ENCODE measurements around the gene LHFPL6. TPM values are rescaled to one million over a fixed set of nuclear protein-coding genes. Genes with fewer than 3 reads are reported as not detected.

LHFPL6 gene
- total and polyA plus RNA-seq, 8 donors, result 50.5 to 113 (median 80.2) TPM

DNA sequence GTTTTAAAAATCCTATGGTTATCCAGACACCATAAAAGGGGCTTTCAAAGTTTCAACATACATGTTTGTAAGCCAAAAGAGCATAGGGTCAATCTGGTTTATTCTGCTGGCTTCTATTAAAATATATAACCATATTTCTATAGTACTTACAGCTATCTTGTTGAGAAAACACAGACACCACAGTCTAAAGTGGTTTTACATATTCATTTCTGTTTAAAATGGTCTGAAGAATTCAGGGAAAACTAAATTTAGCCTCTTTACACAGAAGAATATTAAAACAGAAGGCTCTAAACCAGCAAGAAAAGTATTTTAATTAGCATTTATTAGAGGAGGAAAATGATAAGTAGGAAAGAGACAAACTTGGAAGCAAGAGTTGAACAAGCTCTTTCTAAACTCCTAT is 203.9 kb downstream of the LHFPL6 start:
- Histone ChIP-seq H3K27ac (no peak overlapping the region), H3K27me3 (no peaks in the 10 kb centered on the region), H3K9me3 (no peaks in the 10 kb centered on the region), H3K4me3 (no peak overlapping the region), H3K36me3 (no peaks in the 10 kb centered on the region), H3K4me1 (no peaks in the 10 kb centered on the region)
- no peak for DNase-seq
- intact Hi-C loops (cut with DNase I), result no loop called here
- no peak for ATAC-seq
- TF ChIP-seq, protein P1, sequence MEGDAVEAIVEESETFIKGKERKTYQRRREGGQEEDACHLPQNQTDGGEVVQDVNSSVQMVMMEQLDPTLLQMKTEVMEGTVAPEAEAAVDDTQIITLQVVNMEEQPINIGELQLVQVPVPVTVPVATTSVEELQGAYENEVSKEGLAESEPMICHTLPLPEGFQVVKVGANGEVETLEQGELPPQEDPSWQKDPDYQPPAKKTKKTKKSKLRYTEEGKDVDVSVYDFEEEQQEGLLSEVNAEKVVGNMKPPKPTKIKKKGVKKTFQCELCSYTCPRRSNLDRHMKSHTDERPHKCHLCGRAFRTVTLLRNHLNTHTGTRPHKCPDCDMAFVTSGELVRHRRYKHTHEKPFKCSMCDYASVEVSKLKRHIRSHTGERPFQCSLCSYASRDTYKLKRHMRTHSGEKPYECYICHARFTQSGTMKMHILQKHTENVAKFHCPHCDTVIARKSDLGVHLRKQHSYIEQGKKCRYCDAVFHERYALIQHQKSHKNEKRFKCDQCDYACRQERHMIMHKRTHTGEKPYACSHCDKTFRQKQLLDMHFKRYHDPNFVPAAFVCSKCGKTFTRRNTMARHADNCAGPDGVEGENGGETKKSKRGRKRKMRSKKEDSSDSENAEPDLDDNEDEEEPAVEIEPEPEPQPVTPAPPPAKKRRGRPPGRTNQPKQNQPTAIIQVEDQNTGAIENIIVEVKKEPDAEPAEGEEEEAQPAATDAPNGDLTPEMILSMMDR (IDR thresholded peaks at IDR 0.05), result no peak

DNA sequence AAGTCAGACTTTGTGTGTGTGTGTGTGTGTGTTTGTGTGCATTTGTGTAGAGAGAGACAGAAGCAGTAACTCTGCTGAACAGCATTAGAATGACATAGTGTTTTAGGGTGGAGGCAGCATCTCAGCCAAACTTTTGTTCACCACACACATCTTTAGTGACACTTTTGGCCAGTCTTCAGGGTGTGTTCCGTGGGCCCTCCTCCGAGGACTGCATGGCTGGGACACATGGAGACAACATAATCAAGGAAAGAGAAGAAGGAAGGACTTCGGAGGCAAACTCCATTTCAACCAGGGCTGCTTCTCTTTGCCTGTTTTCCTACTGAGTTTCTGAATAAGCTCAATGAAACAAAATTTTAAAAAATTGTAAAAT is 205.1 kb downstream of the LHFPL6 start:
- Histone ChIP-seq H3K4me1 (no peaks in the 10 kb centered on the region), H3K9me3 (no peaks in the 10 kb centered on the region), H3K36me3 (no peaks in the 10 kb centered on the region), H3K4me3 (no peak overlapping the region), H3K27ac (no peak overlapping the region), H3K27me3 (no peaks in the 10 kb centered on the region)
- ATAC-seq (no peak), DNase-seq (no peak)
- intact Hi-C loops (cut with DNase I), result no loop called here
- TF ChIP-seq, protein P1 (IDR thresholded peaks at IDR 0.05), result no peak

DNA sequence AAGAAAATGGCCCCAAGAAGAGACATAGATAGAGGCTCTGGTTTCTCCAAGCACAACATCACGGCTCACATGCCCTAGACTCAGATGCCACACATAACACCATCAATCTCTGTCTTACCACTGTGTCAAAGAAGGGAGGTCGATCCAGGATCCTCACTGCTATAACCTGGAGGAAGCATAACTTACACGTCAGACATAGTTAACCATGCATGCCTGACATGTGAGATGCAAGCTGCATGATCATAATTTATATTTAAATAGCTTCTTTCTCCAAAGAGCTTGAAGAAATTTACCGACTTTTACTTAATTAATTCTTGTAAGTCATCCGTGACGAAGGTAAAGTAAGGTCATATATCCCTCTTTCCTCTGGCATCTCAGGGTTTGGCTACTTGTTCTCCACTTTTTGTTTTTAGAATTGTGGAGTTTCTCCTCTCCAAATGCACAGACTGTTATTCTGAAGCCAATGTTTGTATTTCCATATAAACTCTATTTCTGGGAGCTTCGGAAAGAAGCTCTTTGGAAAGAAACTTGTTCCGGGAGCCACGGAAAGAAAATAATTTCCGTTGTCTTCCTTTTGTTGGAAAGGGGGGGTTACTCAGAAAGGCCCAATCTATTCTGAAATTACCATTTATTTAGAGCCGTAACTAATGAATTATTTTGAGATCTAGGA is 205.6 kb downstream of the LHFPL6 start:
- DNase-seq (no peak), ATAC-seq (no peak)
- H3K4me3 ChIP-seq, result no peak overlapping the region
- intact Hi-C loops (cut with DNase I), result no loop called here
- H3K9me3 ChIP-seq, result no peaks in the 10 kb centered on the region
- TF ChIP-seq, protein P1 (IDR thresholded peaks at IDR 0.05), result no peak
- H3K27me3 ChIP-seq, result no peaks in the 10 kb centered on the region
- no peak overlapping the region for H3K27ac ChIP-seq
- H3K4me1 ChIP-seq, result no peaks in the 10 kb centered on the region
- no peaks in the 10 kb centered on the region for H3K36me3 ChIP-seq

DNA sequence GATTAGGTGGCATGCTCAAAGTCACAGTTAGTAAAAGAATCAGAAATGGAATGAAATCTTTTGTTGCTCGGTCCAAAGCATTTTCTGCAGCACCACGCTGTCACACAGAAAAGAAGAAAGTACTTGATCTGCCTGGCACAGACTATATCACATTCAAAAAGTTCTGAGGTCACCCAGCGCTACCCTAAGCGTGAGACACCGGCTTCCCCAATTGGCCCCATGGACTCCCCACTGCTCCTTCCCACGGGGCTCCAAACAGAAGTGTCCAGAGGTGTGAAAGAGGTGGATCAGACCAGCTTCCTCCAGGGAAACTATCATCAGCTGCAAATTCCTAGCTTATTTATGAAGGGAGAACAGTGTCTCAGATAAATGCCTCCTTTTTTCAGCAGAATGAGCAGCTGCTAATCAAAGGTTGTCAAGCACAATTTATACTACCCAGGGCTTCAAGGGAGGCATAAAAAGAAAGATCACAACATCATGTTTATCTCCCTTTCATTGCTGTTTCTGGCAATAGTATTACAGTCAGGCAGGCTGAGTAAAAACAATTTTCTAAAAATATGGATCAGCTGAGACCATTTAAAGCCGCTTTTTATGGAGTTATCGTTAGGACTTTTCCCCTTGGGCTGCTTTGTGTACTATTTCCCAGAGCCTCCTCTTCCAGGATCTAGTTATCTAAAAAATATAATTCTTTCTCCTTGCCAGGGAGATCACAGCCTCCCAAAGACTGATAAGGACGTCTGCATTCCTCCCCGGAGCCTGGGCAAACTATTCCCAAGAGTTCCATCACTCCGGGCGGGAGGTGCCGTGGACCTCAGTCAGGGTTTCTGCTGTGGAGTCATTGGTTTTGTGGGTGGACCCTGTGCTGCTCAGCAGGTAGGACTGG is 208.0 kb downstream of the LHFPL6 start:
- no peaks in the 10 kb centered on the region for H3K9me3 ChIP-seq
- no peak overlapping the region for H3K27ac ChIP-seq
- H3K27me3 ChIP-seq, result no peaks in the 10 kb centered on the region
- no peak overlapping the region for H3K4me3 ChIP-seq
- H3K4me1 ChIP-seq, result no peaks in the 10 kb centered on the region
- TF ChIP-seq, protein P1 (IDR thresholded peaks at IDR 0.05), result no peak
- no peak for ATAC-seq
- no peak for DNase-seq
- intact Hi-C loops (cut with DNase I), result no loop called here
- H3K36me3 ChIP-seq, result no peaks in the 10 kb centered on the region

DNA sequence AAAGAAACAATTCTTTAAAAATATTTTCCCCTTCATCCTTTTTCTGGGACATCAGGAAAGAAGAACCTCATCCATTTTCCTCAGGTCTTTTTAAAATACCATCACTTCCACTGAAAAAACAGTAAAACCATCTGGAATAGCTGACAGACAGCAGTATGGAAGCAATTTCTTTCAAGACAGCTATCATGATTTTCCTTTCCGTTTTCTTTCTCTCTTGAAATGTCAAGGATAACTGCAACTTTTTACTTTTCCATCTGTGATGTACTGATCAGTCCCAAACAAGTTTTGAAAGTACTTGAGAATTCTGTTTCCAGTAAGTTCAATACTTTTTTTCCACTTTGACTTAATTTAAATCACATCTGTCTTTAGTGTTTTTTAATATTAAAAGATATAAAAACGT is 211.2 kb downstream of the LHFPL6 start:
- H3K4me1 ChIP-seq, result no peaks in the 10 kb centered on the region
- H3K27me3 ChIP-seq, result no peaks in the 10 kb centered on the region
- no peaks in the 10 kb centered on the region for H3K9me3 ChIP-seq
- DNase-seq (no peak), ATAC-seq (no peak)
- TF ChIP-seq, protein P1 (IDR thresholded peaks at IDR 0.05), result no peak
- intact Hi-C loops (cut with DNase I), result no loop called here
- H3K4me3 ChIP-seq, result no peak overlapping the region
- H3K27ac ChIP-seq, result no peak overlapping the region
- H3K36me3 ChIP-seq, result no peaks in the 10 kb centered on the region
